DMS114 treated with DMSO at 0.1 percent for 48 hours (cell line): ENCODE results near the gene RSBN1.
"Not testable (repeated sequence)": the region's sequence is repeated elsewhere in the genome, so short reads cannot be mapped to it uniquely, and the experiment has no call there.

Source experiments
- DNase-seq: peaks from one replicate; lab custom pipeline; 2025; ENCODE audit not compliant: unreplicated experiment; lab: John Stamatoyannopoulos, UW

RSBN1 gene

GRCh38 chr1:113782406-113782805 is 29.9 kb downstream of the RSBN1 start:
- DNase-seq: no peak

GRCh38 chr1:113780374-113781146 is 31.7 kb downstream of the RSBN1 start:
- DNase-seq: no peak

GRCh38 chr1:113779542-113779941 is 32.7 kb downstream of the RSBN1 start:
- DNase-seq: no peak

DNA sequence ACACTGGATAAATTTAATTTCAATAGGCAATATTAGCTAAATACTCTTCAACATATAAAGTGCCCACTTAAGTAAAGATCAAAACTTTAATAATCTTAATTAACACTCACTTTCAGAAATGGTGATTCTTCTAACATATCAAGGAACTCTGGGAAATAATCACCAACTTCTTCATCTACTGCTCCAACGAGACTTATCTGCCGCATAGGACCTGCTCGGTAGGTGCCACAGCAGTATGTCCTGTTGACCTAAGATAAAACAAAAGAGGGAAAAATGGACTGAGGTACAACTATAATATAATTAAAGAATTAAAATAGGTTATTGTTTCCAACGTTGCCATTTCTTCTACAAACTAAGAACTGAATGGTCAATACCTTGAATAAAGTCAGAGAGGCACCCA is 34.7 kb downstream of the RSBN1 start:
- no peak for DNase-seq

- DNase-seq: no peak
Observed at GRCh38 chr1:113770031-113770430, 42.2 kb downstream of the RSBN1 start.

DNA sequence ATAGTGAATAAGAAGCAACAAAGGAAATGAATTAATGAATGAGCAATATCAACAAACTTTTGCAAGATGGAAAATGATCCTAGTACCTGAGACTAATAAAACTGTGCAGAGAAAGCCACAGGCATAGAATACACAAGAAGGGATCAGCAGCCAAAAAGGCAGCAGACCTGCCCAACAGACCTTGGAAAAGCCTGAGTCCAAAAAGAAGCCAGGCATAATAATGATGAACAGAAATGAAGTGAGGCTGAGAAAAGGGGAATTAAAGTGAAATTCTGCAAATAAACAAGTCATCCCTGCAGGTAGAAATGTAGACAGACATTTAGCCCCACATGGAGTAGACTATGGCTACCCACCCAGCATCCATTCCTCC is 42.7 kb downstream of the RSBN1 start:
- DNase-seq: no peak

DNA sequence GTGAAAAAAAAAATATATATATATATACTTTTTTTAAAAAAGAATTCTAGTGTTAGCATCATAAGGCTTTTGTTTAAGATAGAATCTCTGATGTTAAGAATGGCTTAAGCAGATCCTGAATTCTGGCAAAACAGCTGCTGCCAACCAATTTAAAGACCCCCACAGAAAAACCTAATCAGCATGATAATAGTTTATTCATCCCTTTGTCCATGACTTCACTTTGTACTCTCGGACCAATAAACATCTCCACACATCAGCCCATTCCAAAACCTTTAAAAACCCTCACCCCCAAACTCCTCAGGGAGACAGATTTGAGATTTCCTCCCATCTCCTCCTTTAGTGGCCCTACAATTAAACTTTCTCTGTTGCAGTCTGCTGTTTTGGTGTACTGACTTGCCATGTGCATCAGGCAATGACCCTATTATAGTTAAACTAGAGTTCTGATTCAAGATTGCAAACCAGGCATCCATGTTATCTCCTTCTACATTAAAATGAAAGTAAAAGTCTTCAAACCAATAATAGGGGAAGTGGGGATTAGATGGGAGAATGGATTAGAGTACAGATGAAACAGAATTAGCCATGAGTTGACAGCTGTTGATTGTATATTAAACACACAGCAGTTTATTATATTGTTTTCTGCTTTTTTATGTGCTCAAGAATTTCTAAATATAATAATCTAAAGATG is 43.2 kb downstream of the RSBN1 start:
- DNase-seq: no peak

DNA sequence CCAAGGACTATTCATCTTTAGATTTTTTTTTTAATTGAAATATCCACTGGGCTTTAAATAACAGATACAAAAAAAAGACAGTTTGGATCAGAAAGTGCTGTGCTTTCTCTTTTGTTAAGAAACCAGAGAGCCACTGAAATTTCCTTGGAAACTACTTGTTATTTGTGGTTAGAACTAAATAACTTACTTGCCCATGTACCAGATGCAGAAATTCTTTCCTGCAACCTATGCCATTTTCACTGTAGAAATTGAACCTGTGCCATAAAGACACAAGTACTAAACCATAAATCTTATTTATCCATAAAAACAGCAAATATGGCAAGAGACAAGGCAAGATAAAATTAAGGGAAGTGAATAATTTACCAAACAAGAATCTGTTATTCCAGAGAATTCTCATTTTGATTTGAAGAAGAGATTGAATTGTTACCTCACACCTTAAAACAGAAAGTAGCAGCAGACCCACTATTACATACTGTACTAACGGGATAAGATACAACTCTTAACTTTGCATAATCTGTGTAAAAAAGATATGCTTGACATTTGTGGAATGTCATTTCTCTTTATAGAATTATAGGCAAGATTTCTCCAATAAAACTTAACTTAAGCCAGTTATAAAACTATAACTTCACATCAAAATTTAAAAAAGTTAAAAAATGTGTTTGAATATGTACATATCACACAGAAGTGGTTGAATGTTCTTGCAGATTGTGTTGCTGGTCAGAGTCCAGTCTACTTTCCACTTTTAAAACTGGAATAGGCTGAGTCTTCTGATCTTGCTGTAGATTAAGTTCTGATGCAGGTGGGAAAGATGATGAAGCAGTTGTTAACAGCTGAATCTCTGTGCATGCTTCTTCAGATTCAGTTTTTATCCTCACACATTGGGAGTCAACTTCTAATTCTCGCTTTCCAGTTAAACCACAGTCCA is 46.7 kb downstream of the RSBN1 start:
- DNase-seq: no peak

GRCh38 chr1:113763661-113764060 is 48.6 kb downstream of the RSBN1 start:
- DNase-seq: no peak

- no peak for DNase-seq
Observed at GRCh38 chr1:113761937-113762336, 50.3 kb downstream of the RSBN1 start.

GRCh38 chr1:113760102-113761080 is 51.9 kb downstream of the RSBN1 start:
- no peak for DNase-seq

- peak; percentile 59 for DNase-seq
Observed at GRCh38 chr1:113759333-113760101, 52.8 kb downstream of the RSBN1 start, which contains the start of gene PHTF1. Gene PHTF1 (minus strand): TSS chr1:113759486. CDS start chr1:113758703, 783 bp downstream.

GRCh38 chr1:113758631-113759332 is 53.5 kb downstream of the RSBN1 start:
- peak; percentile 52 for DNase-seq

- no peak for DNase-seq
Observed at GRCh38 chr1:113756461-113756860, 55.8 kb downstream of the RSBN1 start.

DNA sequence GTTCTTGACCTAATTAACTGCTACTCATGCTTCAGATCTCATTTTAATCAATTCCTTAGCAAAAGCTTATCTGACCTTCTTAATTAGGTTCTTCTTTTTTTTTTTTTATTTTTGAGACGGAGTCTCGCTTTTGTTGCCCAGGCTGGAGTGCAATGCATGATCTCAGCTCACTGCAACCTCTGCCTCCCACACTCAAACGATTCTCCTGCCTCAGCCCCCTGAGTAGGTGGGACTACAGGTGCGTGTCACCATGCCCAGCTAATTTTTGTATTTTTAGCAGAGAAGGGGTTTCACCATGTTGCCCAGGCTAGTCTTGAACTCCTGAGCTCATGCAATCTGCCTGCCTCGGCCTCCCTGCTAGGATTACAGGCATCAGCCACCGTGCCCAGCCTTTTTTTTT is 58.9 kb downstream of the RSBN1 start:
- DNase-seq: not testable (repeated sequence)

DNA sequence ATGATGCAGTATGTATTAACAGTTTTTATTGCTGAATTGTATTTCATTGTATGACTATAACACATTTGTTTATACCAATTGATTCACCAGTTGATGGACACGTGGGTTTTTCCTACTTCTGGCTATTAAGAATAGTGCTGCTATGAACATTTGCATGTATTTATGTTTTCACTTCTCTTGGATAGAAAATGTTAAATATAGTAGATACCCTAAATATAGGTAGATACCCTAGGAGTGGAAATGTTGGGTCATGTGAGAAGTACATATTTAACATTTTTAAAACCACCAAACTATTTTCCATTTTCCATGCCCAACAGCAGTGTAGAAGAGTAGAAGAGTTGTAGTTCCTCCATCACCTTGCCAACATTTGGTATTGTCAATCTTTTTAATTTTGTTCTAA is 60.8 kb downstream of the RSBN1 start:
- DNase-seq: no peak

- no peak for DNase-seq
Observed at GRCh38 chr1:113751114-113751513, 61.2 kb downstream of the RSBN1 start.

GRCh38 chr1:113749402-113749801 is 62.9 kb downstream of the RSBN1 start:
- DNase-seq: no peak

DNA sequence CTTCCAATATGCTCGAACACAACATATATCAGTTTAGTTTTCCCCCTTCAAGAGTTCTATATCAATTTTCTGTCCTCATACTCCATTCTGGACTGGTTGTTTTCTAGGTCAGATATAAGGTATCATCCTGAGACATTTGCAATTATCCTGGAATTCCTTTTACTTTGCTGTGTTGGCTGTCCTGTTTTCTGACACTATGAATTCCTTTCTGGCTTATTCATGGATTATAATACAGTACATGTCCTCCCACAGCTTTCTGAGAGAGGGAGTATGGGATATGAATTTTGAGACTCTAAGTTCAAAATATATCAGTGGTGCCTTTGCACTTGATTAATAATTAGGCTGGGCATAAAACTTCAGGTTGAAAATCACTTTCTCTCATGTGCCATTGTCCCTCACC is 64.9 kb downstream of the RSBN1 start:
- no peak for DNase-seq
